Vagina (tissue), 2 donors: ENCODE data around the gene NPIPA5.
"Not testable (repeated sequence)": the region's sequence is repeated elsewhere in the genome, so short reads cannot be mapped to it uniquely, and the experiment has no call there.

Source experiments
- POLR2A ChIP-seq, 2 donors: fragments of 450-650 bp; IDR thresholded peaks; one replicate each; pipeline ENCODE4 v1.6.1; 2017; ENCODE audit warnings: antibody characterized with exemption in 2 of 2, mild to moderate bottlenecking in 2 of 2, moderate library complexity in 2 of 2
- TF ChIP-seq, protein P1 (sequence below), 3 experiments: fragments of 450-650 bp in 2 of 3; fragments of 200-600 bp in 1 of 3; sonication (generic) in 1 of 3; IDR thresholded peaks; one replicate each; pipeline ENCODE4 v1.5.1; 2017 to 2019; ENCODE audit warnings: antibody characterized with exemption in 3 of 3, mild to moderate bottlenecking in 2 of 3, moderate library complexity in 2 of 3

DNA sequence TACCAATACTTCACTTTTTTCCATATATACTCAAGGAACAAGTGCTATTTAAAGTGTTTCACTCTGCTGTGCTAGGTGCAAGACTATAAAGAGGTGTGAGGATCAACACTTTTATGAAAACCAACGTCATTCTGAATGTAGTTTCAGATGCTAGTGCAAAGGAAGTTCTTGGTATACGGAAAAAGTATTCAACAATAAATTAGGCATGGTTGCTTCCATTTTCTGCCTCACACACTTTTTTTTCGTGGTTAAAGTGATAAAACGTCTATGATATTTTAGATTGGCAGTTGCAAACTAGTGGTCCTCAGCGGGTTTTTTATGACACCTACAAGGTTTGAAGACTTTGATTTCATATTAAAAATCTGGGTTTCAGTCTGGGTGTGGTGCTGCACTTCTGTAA is 11.8 kb upstream of the NPIPA5 start:
- TF ChIP-seq, protein P1, sequence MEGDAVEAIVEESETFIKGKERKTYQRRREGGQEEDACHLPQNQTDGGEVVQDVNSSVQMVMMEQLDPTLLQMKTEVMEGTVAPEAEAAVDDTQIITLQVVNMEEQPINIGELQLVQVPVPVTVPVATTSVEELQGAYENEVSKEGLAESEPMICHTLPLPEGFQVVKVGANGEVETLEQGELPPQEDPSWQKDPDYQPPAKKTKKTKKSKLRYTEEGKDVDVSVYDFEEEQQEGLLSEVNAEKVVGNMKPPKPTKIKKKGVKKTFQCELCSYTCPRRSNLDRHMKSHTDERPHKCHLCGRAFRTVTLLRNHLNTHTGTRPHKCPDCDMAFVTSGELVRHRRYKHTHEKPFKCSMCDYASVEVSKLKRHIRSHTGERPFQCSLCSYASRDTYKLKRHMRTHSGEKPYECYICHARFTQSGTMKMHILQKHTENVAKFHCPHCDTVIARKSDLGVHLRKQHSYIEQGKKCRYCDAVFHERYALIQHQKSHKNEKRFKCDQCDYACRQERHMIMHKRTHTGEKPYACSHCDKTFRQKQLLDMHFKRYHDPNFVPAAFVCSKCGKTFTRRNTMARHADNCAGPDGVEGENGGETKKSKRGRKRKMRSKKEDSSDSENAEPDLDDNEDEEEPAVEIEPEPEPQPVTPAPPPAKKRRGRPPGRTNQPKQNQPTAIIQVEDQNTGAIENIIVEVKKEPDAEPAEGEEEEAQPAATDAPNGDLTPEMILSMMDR (IDR thresholded peaks at IDR 0.05), result not testable (repeated sequence)
- TF ChIP-seq POLR2A (IDR thresholded peaks at IDR 0.05), result not testable (repeated sequence)
